Measurements from ENCODE around the gene KRTAP2-4.
"Not testable (repeated sequence)": the region's sequence is repeated elsewhere in the genome, so short reads cannot be mapped to it uniquely, and the experiment has no call there.

DNA sequence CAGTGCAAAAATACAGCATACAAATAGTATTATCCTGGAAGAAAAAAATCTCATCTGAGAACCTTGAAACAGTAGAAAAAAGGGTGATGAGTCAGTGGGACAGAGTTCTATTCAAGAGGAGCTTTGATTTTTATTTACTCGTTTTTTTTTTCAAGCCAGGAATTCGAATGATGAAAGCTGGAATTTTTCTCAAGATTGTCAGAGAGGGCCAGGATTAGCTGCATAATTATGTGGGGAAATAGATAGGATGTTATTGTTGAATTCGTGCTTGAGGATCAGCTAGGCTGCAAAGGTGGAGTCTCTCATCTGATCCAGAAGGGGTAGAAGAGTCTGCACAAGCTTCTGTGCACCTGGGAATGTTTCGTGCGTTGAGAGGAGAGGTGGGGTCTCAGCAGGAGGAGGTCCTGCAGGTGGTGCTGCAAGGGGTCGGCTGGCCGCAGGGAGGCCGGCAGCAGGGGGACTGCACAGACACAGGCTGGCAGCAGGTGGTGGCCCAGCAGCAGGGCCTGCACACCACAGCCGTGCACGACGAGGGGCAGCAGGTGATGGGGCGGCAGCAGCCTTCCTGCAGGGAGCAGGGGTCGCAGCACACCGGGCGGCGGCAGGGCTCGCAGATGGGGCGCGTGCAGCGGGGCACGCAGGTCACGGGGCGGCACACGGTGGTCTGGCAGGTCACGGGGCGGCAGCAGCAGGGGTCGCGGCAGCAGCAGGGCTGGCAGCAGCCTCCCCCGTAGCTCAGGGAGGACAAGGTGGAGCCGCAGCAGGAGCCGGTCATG lies 6.2 kb downstream of the KRTAP2-4 start:
- TF ChIP-seq POLR2A, POU2F2, POLR2AphosphoS5 (IDR thresholded peaks at IDR 0.05; ENCODE audit: low read depth, low read length): not testable (repeated sequence)
